GM21786 (cell line): Measurements from ENCODE around the gene NDUFA12.

Source experiments
- ATAC-seq: cut with Tn5 transposase; IDR thresholded peaks from one replicate; pipeline ENCODE4 v1.9.1; 2021; ENCODE audit not compliant: unreplicated experiment

NDUFA12 gene

DNA sequence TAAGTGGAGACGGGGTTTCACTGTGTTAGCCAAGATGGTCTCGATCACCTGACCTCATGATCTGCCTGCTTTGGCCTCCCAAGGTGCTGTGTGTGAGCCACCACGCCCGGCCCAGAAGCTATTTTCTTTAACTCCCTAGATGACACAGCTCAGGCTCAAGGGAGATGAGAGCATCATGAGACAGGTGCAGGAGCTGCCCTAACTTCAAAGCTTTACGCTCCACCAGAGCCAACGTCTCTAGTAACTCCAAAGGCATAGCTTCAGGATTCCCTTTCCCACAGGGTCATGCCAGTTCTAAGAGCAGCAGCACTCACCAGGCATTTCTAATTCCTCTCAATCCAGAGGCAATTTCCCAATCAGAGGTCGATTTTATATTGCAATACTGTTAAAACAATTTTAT is 21.0 kb downstream of the NDUFA12 start:
- no peak for ATAC-seq

DNA sequence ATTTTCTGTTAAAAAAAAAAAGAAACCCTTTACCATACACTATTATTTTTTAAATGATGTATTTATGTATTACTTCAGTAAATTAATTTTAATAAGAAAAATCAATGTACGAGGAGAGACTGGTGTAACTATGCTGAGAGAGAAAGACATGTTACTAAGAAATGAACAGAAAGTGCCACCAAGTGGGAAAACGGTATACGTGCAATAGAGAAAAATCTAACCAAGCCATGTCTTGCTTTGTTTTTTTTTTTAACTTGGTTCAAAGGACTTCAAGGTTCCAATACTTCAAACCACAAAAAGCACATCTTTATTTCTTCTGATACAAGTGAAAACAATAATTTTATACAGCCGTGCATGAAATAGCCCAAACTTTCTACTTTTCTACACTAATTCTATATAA is 22.9 kb downstream of the NDUFA12 start:
- no peak for ATAC-seq

DNA sequence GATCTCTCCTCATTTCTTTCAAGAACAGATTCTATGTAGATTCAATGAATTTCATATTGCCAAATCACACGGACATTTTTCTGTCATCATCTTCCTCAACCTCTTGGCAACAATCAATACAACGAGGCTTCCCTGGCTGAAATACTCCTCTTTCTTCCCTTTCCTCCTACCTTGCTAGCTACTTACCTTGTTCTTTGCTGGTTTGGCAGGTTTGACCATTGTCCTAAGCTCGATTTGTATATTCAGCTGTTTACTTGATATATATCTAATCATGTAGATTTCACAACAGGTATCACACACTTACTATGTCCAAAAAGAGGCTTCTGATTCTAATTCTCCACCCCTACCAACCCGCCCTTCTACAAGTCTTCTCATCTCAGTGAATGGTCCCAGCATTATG is 23.6 kb downstream of the NDUFA12 start:
- ATAC-seq = no peak

DNA sequence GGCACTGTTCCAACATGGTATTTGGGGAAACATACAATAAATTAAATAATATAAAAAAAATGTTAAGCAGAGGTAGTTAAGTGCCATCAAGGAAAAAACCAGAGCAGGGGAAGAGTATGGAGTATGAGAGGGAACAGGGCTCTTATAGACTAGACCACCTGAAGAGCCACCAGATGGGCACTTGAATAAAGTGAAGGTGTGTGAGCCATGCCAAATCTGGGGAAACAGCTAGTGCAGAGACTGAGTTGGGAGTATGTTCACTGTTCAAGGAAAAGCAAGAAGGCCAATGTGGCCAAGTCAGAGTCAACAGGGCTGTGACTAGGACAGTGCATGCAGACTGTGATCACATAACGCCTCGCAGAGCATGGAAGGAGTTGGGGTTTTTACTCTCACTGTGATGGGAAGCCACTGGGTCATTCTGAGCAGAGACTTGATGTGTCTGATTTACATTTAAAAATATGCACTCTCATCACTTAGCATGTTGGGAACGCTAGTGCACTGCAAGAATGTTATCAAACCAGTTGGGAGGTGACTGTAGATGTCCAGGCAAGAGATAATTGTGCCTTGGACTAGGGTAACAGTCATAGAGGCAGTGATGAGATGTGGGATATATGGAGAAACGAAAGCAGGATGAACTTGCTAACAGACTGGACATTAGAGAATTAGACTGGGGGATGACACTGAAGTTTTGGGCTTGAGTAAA is 25.6 kb downstream of the NDUFA12 start:
- no peak for ATAC-seq

DNA sequence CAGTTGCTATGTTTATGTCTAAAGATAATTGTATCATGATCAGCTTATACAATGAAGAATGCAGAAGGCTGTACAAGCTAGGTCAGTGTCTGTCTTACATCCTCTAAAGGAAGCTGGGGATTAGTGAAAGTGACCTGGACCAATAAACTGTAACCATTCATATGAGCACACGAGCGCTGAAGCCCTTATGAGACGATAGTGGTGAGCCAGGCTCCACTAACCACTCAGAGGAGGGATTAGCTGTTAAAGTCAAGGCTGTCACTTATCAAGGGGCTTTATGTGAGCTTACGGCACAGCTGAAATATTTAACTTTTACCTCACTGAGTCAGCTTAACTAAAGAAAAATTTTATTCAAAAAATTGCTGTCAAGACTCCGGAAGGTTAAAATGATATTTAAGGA is 30.3 kb downstream of the NDUFA12 start:
- ATAC-seq = no peak

DNA sequence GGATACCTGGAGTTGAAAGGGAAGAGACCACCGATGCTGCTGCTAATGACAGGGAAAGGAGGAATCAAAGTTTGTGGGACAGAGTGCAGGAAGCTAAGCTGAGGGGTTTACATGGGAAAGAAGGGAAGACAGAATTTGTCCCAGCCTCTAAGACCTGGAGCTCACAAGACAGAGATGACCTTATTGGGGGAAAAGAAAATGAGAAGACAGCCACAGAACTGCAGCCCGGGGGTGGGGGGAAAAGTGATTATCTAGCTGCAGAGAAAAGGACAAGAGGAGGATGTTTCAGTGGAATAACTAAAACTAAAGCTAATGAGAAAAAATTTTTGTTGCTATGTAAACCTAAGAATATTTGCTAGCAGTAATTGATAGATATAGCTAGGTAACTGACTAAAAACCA is 30.7 kb downstream of the NDUFA12 start:
- no peak for ATAC-seq

DNA sequence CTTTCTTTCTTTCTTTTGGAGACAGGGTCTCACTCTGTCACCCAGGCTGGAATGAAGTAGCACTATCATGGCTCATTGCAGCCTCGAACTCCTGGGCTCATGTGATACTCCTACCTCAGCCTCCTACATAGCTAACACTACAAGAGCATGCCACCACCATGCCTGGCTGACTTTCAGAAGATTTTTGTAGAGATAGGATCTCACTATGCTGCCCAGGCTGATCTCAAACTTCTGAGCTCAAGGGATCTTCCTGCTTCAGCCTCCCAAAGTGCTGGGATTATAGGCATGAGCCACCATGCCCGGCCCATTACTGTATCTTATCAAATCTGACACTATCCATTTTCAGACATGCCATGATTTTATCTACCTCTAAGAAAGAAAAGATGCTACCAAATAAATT is 31.6 kb downstream of the NDUFA12 start:
- ATAC-seq = no peak

DNA sequence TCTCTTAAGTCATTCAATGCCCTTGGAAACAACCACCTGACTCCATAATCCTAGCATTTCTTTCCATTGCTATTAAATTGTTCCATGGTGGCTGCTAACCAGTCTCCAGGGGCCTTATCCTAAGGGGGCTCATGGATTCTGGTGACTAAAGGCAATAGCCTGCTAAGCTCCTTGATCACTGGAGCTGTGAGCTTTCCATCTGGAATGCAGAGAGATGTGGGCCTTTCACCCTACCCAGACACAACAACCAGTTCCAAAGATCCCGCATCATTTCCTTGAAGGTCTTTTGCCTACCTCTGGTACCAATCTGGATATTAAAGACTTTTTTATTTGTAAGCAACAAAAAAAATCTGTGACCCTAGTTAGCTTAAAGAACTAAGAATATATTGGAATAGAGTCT is 32.9 kb downstream of the NDUFA12 start:
- no peak for ATAC-seq

DNA sequence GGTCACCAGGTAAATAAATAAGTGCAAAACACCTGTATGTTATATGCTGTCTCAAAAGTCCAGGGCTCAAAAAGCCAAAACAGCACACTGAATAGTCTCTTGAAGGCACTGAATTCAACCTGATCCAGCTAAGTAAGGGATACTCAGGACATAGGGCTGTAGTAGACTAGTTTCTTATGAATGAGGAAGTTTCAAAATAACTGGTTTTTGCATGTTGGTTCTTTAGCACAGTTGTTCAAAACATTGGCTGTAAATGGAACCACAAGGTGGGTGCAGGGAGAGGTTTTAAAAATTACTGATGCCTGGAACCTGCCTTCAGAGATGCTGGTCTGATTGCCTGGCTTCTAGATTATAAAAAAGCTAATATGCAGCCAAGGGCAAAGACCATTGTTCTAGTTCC is 34.1 kb downstream of the NDUFA12 start:
- no peak for ATAC-seq

DNA sequence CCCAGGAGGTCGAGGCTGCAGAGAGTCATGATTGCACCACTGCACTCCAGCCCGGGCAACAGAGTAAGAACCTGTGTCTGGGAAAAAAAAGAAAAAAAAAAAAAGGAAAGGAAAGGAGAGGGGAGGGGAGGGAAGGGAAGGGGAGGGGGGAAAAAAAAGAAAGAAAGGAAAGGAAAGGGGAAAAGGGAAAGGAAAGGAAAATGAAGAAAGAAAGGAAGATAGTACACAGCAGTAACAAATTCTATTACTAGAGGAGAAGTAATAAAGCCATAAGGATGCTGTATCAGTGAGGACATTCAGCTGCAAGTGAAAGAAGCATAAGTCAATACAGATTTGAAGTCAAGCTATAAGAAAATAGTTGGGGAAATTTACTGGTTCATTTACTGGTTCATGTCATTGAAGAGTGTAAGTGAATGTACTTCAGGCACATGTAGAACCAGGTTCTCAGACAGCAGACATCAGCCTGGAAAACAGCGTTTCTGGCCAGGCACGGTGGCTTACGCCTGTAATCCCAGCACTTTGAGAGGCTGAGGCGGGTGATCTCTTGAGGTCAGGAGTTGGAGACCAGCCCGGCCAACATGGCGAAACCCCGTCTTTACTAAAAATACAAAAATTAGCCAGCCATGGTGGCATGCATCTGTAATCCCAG is 37.4 kb downstream of the NDUFA12 start:
- no peak for ATAC-seq

DNA sequence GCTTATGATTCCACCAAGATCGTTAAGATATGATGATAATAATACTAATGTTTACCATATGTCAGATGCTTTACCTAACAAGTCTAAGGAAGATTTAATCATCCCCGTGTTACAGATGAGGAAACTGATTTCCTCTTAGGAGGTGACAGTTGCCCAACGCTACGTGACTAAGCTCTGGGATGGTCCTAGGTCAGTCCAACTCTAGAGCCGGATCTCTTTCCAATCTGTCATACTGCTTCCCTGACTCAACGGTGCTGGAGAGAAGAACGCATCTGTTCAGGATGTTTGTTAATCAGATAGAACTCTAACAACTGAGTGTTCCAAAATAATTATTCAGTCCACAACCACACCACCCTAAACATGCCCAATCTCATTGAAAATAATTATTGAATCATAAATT is 39.8 kb downstream of the NDUFA12 start:
- no peak for ATAC-seq

DNA sequence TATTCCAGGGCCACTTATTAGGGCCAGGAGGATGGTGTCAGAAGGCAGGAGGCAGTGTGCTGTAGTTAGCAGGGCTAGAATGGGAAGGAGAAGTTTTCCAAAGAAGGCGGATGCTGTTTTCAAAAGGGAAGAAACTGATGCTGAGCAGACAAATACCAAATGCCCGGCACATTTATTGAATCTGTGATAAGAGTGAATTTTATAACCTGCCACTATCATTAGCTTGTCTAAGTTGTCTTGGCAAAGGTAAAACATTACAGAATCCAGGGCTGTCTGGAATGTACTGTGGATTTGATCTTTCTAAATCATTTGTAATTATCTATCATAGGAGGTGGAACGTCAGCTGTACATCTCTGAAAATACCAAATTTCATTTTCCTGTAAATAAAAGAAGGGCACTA is 40.8 kb downstream of the NDUFA12 start:
- ATAC-seq = no peak

DNA sequence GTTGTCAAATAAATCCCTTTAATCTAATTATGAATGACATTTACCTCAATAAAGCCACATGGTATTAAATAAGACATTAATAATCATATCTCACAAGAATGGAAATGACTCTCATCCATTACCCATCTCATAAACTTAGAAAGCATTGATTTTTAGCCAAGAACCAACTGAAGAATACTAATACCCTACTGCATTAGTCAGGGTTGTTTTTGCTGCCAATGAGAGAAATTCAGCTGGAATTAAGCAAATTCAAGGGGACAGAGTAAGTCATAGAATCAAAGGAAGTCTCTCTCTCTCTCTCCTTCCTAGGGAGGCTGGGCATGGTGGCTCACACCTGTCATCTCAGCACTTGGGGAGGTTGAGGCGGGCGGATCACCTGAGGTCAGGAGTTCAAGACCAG is 41.6 kb downstream of the NDUFA12 start:
- ATAC-seq = no peak

DNA sequence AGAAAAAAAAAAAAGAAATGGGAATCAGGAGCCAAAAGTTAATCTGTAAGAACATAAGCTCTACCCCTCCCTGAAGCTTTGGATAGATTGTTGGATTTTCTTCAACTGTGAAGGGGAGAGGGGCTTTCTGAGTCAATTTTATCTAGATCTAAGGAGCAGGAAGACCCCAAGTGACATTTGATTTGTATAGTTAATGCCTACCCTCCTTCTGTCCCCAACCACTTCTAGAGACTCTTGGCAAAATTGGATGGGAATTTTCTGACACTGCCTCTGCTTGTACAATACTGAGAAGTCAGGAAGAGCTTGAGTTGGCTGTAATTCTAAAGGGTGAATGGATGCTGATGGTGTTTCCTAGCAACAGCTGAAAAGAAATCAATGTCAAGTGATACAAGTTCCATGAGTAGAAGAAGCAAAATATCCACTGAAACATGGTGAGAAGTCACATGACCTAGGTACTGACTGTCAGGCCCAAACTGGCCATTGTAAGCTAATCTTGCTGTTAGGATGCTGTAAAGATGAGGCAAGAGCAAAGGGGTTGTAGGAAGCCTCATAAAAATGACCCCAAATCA is 42.2 kb downstream of the NDUFA12 start:
- ATAC-seq = no peak

DNA sequence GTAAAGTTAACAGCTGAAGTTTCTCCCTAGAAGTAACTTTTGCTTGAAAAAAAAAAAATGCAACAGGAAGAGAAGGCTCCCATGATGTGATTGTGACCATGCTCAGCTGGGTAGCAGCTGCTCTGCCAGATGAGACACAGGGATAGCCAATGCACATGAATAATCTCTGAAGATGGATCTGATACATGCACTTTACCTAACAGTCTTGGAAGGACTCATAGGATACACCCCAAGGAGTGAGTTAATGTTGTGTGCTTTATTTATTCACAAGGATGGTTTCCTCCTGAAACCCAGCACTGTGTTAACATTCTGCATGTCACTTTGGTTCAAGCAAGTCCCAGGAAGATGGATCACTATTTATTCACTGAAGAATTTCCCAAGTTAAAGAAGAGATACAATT is 46.5 kb downstream of the NDUFA12 start:
- ATAC-seq = no peak

DNA sequence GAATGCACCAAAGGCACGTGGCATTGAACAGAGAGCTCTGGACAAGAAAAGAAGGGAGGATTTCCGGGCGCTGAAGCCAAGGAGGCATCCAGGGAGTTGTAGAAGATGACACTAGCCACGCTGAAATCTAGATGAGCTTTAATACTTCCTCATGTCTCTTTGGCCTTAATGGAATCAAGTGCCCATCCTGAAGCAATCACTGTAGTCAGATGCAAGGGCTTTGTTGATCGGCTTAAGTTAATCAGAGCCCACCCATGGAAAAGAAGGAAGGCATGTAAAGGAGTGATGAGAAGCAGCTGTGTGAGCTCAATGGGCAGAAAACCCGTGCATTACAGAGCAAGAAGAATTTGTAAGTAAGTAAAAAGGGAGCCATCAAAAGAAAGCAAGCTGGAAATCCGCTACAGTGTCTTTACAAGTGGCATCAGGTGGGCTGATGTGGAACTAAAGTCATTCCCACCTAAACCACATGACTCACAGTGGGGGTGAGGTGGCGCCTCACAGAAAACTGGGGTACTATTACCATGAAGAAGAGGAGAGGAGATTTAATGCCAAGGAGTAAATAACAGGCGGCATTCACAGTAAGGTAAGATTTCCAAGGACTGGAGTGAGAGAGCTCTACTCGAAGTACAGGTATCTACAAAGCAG is 48.4 kb downstream of the NDUFA12 start:
- ATAC-seq = no peak

DNA sequence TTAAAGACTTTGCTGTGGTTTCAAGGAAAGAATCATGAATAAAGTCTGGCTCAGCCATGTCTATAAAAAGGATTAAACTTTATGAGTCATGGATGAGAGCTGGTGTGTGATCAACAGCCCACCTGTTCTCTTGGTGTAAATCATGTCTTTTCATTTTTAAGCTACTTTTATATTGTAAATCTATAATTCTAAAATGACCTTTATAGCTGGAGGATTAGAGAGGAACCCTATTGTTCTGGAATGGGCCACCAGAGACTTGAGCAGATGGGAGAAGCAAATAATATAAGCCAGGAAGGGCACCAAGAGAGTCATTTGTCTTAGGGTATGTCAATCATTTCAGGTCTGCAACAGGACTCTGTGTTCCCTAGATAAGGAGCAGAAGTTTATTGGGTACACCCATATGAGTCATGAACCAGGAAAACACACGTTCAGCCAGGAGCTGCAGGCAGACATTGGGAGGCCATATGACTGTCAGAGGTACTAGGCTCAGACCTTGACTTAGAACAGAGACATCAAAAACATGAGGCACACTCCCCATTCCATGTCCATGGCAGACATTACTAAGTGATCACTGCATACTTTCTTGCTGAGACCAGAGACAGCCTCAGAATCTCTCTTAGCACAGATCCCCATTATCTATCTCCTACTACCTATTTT is 49.3 kb downstream of the NDUFA12 start:
- ATAC-seq = no peak

DNA sequence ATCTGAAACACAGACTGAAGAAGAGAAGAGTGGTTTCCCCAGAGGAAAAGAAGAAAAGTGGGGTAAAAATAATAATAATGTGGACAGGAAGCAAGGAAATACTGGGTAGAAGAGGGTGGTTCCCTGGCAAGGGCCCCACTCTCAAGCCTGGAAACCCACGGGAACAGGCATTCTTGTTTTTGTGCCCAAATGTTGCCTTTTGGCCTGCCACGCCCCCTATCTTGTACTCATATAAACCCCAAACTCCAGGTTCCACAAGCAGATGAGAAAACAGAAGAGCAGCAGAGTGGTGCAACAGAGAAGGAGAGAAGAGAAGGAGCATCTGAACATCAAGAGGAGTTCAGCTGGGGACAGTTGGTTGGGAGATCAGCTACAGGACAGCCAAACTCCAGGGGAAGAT is 51.2 kb downstream of the NDUFA12 start:
- no peak for ATAC-seq

DNA sequence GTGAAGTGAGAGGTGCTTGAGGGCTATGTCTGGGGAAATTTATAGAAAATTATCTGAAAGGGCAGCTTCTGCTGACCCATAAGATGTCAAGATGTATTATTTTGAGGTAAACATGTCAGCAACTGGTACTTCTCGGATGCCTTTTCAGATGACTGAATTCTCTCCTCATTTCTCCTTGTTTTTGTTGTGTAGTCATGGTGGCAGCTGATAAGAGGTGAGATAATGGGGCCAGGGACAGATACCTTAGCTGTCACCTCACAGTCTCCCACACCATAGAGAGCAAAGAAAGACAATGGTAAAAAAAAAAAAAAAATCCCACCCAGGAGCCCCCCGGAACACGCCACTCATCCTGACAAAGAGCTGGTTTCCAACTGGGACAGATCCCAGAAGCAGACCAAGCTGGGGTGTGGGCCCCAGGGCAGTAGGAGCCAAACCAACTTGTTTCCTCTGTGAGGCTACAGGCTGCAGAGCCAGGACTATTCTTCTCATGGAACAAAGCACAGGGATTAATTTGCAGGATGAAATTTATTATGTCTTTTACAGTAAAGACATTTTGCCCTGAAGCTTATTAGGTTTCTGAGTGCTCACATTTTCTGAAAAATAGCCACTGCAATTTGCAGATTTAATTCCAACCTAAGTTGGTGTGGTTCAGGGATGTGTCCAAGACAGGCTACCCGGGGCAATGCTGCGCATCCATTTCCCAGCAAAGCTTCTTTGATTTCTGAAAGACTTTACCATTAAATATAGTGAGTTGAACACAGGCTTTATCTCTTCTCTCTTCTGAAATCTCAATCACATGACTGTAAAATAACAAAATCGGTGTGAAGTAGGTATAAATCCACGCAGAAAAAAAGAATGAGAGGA is 52.2 kb downstream of the NDUFA12 start:
- ATAC-seq = no peak

DNA sequence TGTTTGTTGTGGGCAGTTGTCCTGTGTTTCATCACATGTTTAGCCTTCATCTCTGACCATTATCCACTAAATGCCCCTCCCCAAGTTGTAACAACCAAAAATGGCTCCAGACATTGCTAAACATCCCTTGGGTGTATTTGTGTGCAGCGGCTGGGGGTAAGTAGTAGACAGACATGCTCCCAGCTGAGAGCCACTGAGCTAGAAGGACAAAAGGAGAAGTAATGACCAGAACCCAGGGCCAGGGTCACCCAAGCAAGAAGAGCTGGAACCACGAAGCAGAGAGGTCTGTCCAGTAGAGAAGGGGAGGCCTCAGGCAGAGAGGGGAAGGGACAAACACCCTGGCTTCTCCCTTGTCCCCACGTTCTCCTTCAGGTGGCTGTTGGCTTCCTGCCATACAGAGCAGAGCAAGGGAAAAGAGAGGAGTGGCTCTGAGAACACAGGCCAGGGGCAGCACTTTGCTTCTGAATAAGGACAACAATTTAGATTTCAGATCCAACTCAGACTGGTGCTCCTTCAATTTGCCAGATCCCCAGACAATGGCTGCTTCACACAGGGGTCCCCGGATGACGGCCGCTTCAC is 55.2 kb downstream of the NDUFA12 start:
- no peak for ATAC-seq
